Peyer's patch (tissue), 4 donors: ENCODE data around the gene LRRC8C. TPM values are rescaled to one million over a fixed set of nuclear protein-coding genes. Genes with fewer than 3 reads are reported as not detected.
"Not testable (repeated sequence)": the region's sequence is repeated elsewhere in the genome, so short reads cannot be mapped to it uniquely, and the experiment has no call there.

Source experiments
- DNase-seq, 3 donors: peaks; one replicate each; pipeline ENCODE4 v3.0.0-alpha.2; 2017 to 2019
- H3K27ac ChIP-seq, 4 donors: fragments of 200-600 bp; sonication (generic); one replicate each; pipeline ENCODE4 v1.5.1; 2016 to 2019
- H3K27me3 ChIP-seq, 2 donors: fragments of 200-600 bp; sonication (generic); one replicate each; pipeline ENCODE4 v1.5.1; 2019
- H3K36me3 ChIP-seq, 3 donors: fragments of 200-600 bp; sonication (generic); one replicate each; pipeline ENCODE4 v1.5.1; 2016 to 2019
- H3K4me1 ChIP-seq, 4 donors: fragments of 200-600 bp; sonication (generic); one replicate each; pipeline ENCODE4 v1.5.1; 2016 to 2019
- H3K4me3 ChIP-seq, 4 donors: fragments of 200-600 bp; sonication (generic); 1 replicate in 3 of 4; 2 replicates in 1 of 4; pipeline ENCODE4 v1.5.1; 2016 to 2019; ENCODE audit warnings: mild to moderate bottlenecking in 1 of 4
- H3K9me3 ChIP-seq, 4 donors: fragments of 200-600 bp; sonication (generic); one replicate each; pipeline ENCODE4 v1.5.1; 2016 to 2019; ENCODE audit warnings: mild to moderate bottlenecking in 1 of 4
- CTCF ChIP-seq, 6 experiments: fragments of 450-650 bp in 4 of 6; fragments of 200-600 bp in 2 of 6; sonication (generic) in 1 of 6; IDR thresholded peaks; one replicate each; pipeline ENCODE4 v1.5.1; 2017 to 2019; ENCODE audit warnings: antibody characterized with exemption in 6 of 6, mild to moderate bottlenecking in 3 of 6, moderate library complexity in 1 of 6
- POLR2A ChIP-seq, 2 donors: fragments of 450-650 bp; IDR thresholded peaks; one replicate each; pipeline ENCODE4 v1.5.1; 2017; ENCODE audit warnings: antibody characterized with exemption in 2 of 2, mild to moderate bottlenecking in 2 of 2, moderate library complexity in 2 of 2
- total RNA-seq, 4 donors: library from RNA; depleted of rRNA; stranded (reverse); fragments of >200 nt; gene quantifications; one replicate each; pipeline ENCODE4 v1.1.0, GENCODE V29; 2016

Gene LRRC8C
- total RNA-seq, 4 donors from 2014 or later: 2.5 to 9.9 (median 4.0) TPM

- Histone ChIP-seq H3K9me3 (no peaks in the 10 kb centered on the region), H3K36me3 (no peaks in the 10 kb centered on the region), H3K4me3 (no peak overlapping the region), H3K27me3 (no peaks in the 10 kb centered on the region), H3K27ac (no peak overlapping the region), H3K4me1 (no peaks in the 10 kb centered on the region)
- no peak for TF ChIP-seq POLR2A (IDR thresholded peaks at IDR 0.05)
- no peak for TF ChIP-seq CTCF (IDR thresholded peaks at IDR 0.05)
- DNase-seq: no peak
These were observed 8.6 kb upstream of the LRRC8C start for GRCh38 chr1:89624314-89624713.

GRCh38 chr1:89624715-89625323 lies 8.1 kb upstream of the LRRC8C start:
- H3K27me3 ChIP-seq: no peaks in the 10 kb centered on the region
- TF ChIP-seq CTCF (IDR thresholded peaks at IDR 0.05): no peak
- no peak for TF ChIP-seq POLR2A (IDR thresholded peaks at IDR 0.05)
- H3K9me3 ChIP-seq: no peaks in the 10 kb centered on the region
- H3K36me3 ChIP-seq: no peaks in the 10 kb centered on the region
- H3K27ac ChIP-seq: no peak overlapping the region
- no peak overlapping the region for H3K4me3 ChIP-seq
- H3K4me1 ChIP-seq: no peaks in the 10 kb centered on the region
- no peak for DNase-seq

- no peak overlapping the region for H3K4me3 ChIP-seq
These were observed 5.3 kb upstream of the LRRC8C start for GRCh38 chr1:89627596-89627962.

GRCh38 chr1:89629146-89629545 lies 3.8 kb upstream of the LRRC8C start:
- Histone ChIP-seq H3K27me3 (no peaks in the 10 kb centered on the region), H3K4me3 (no peak overlapping the region), H3K4me1 (peaks cover 0 to 12% (median 4%) of the 10 kb centered on the region in 4 donors), H3K9me3 (no peaks in the 10 kb centered on the region), H3K27ac (no peak overlapping the region), H3K36me3 (no peaks in the 10 kb centered on the region)
- no peak for DNase-seq
- TF ChIP-seq CTCF (IDR thresholded peaks at IDR 0.05): no peak
- no peak for TF ChIP-seq POLR2A (IDR thresholded peaks at IDR 0.05)

More at GRCh38 chr1:89627596-89627962, 5.3 kb upstream of the LRRC8C start:
- no peaks in the 10 kb centered on the region for H3K9me3 ChIP-seq
- H3K27ac ChIP-seq: no peak overlapping the region
- H3K4me1 ChIP-seq: peaks cover 0 to 8% (median 3%) of the 10 kb centered on the region in 4 donors
- no peaks in the 10 kb centered on the region for H3K36me3 ChIP-seq
- DNase-seq: no peak
- H3K27me3 ChIP-seq: no peaks in the 10 kb centered on the region
- TF ChIP-seq POLR2A (IDR thresholded peaks at IDR 0.05): no peak
- TF ChIP-seq CTCF (IDR thresholded peaks at IDR 0.05): no peak

GRCh38 chr1:89629600-89629999 lies 3.3 kb upstream of the LRRC8C start:
- H3K27ac ChIP-seq, H3K9me3 ChIP-seq, H3K27me3 ChIP-seq, H3K4me3 ChIP-seq, H3K36me3 ChIP-seq, DNase-seq: not testable (repeated sequence)
- peaks cover 0 to 12% (median 4%) of the 10 kb centered on the region in 4 donors for H3K4me1 ChIP-seq

GRCh38 chr1:89630048-89630447 lies 2.9 kb upstream of the LRRC8C start:
- Histone ChIP-seq H3K36me3 (no peaks in the 10 kb centered on the region), H3K4me3 (no peak overlapping the region), H3K27me3 (no peaks in the 10 kb centered on the region), H3K4me1 (peaks cover 0 to 12% (median 4%) of the 10 kb centered on the region in 4 donors), H3K9me3 (no peaks in the 10 kb centered on the region), H3K27ac (no peak overlapping the region)
- no peak for DNase-seq
- no peak for TF ChIP-seq POLR2A (IDR thresholded peaks at IDR 0.05)
- TF ChIP-seq CTCF (IDR thresholded peaks at IDR 0.05): no peak
